DOHH2 (cell line): ENCODE data around the gene SCUBE1.

Experiments used
- H3F3A ChIP-seq: fragments of 200-600 bp; sonication (generic), shearing (Covaris generic); 2 replicates; pipeline ENCODE4 v1.6.0; 2016; ENCODE audit warnings: antibody characterized with exemption, mild to moderate bottlenecking; ENCODE audit not compliant: control insufficient read depth, insufficient read depth
- H3K27ac ChIP-seq: fragments of 200-600 bp; sonication (generic); 2 replicates; pipeline ENCODE4 v1.5.1; 2014; ENCODE audit warnings: low read depth, mild to moderate bottlenecking, low read length, moderate library complexity
- H3K27me3 ChIP-seq: fragments of 200-600 bp; sonication (generic); 2 replicates; pipeline ENCODE4 v1.6.1; 2014; ENCODE audit warnings: mild to moderate bottlenecking, low read length, mixed read lengths; ENCODE audit not compliant: control insufficient read depth
- H3K36me3 ChIP-seq: fragments of 200-600 bp; sonication (generic); 2 replicates; pipeline ENCODE4 v1.6.1; 2014; ENCODE audit warnings: mild to moderate bottlenecking, low read length, moderate library complexity, mixed read lengths; ENCODE audit not compliant: control insufficient read depth
- H3K4me1 ChIP-seq: fragments of 200-600 bp; sonication (generic); 2 replicates; pipeline ENCODE4 v1.6.1; 2014; ENCODE audit warnings: mild to moderate bottlenecking, low read length, mixed read lengths; ENCODE audit not compliant: control insufficient read depth
- H3K4me2 ChIP-seq: fragments of 200-600 bp; sonication (generic); 2 replicates; pipeline ENCODE4 v1.6.0; 2014; ENCODE audit warnings: mild to moderate bottlenecking, low read length, moderate library complexity
- H3K4me3 ChIP-seq: fragments of 200-600 bp; sonication (generic); 2 replicates; pipeline ENCODE4 v1.5.1; 2014; ENCODE audit warnings: mild to moderate bottlenecking, low read length, mixed read lengths
- H3K79me2 ChIP-seq: fragments of 200-600 bp; sonication (generic); 2 replicates; pipeline ENCODE4 v1.6.1; 2014; ENCODE audit warnings: mild to moderate bottlenecking, low read length, mixed read lengths; ENCODE audit not compliant: control insufficient read depth
- H3K9me2 ChIP-seq: fragments of 200-600 bp; sonication (generic); replicated peaks from 2 replicates; pipeline ENCODE4 v1.6.1; 2014; ENCODE audit warnings: mild to moderate bottlenecking, low read length, mixed read lengths; ENCODE audit not compliant: control insufficient read depth
- H3K9me3 ChIP-seq: fragments of 200-600 bp; sonication (generic); 2 replicates; pipeline ENCODE4 v1.6.1; 2014; ENCODE audit warnings: antibody characterized with exemption, low read length, mixed read lengths; ENCODE audit not compliant: control insufficient read depth, insufficient read depth
- H4K20me1 ChIP-seq: fragments of 200-600 bp; sonication (generic); 2 replicates; pipeline ENCODE4 v1.6.0; 2014; ENCODE audit warnings: low read depth, mild to moderate bottlenecking, antibody characterized with exemption, low read length, moderate library complexity; ENCODE audit not compliant: control insufficient read depth, insufficient read depth
- EZH2phosphoT487 ChIP-seq: fragments of 200-600 bp; sonication (generic); IDR thresholded peaks from 2 replicates; pipeline ENCODE4 v1.6.1; 2017; ENCODE audit warnings: borderline replicate concordance, mild to moderate bottlenecking, antibody characterized with exemption, low read length, moderate library complexity, mixed read lengths
- TF ChIP-seq, protein P1 (sequence below): fragments of 200-600 bp; sonication (generic); IDR thresholded peaks from one replicate; pipeline ENCODE4 v1.5.1; 2014; ENCODE audit warnings: antibody characterized with exemption, mild to moderate bottlenecking, low read depth, low read length; ENCODE audit not compliant: poor library complexity, severe bottlenecking

The SCUBE1 gene

DNA sequence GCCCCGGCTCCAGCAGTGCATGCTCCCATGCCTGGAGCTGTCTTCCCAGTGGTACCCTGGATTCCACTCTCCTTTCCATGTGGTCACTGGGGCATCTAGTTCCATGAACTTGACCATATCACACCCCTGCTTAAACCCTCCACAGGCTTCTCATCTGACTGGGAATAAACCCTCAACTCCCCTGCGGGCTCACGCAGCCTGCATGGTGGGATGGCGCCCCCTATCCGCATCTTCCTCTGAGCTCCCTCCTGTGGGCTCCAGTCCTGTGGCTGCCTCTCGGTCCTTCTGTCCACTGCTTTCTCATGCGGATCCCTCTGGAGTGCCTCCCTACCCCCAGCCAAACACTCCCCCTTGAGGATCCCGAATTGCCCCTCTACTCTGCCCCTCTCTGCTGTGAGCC is 114.8 kb downstream of the SCUBE1 start:
- Histone ChIP-seq H3K27me3 (no peaks in the 10 kb centered on the region), H3F3A (no peaks in the 10 kb centered on the region), H3K9me3 (no peaks in the 10 kb centered on the region), H4K20me1 (no peaks in the 10 kb centered on the region), H3K4me3 (no peak overlapping the region), H3K79me2 (no peaks in the 10 kb centered on the region), H3K27ac (no peak overlapping the region), H3K36me3 (no peaks in the 10 kb centered on the region), H3K9me2 (no peaks in the 10 kb centered on the region), H3K4me1 (no peaks in the 10 kb centered on the region), H3K4me2 (no peak overlapping the region)
- no peak for TF ChIP-seq EZH2phosphoT487
- TF ChIP-seq, protein P1, sequence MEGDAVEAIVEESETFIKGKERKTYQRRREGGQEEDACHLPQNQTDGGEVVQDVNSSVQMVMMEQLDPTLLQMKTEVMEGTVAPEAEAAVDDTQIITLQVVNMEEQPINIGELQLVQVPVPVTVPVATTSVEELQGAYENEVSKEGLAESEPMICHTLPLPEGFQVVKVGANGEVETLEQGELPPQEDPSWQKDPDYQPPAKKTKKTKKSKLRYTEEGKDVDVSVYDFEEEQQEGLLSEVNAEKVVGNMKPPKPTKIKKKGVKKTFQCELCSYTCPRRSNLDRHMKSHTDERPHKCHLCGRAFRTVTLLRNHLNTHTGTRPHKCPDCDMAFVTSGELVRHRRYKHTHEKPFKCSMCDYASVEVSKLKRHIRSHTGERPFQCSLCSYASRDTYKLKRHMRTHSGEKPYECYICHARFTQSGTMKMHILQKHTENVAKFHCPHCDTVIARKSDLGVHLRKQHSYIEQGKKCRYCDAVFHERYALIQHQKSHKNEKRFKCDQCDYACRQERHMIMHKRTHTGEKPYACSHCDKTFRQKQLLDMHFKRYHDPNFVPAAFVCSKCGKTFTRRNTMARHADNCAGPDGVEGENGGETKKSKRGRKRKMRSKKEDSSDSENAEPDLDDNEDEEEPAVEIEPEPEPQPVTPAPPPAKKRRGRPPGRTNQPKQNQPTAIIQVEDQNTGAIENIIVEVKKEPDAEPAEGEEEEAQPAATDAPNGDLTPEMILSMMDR, result peak; percentile 79

DNA sequence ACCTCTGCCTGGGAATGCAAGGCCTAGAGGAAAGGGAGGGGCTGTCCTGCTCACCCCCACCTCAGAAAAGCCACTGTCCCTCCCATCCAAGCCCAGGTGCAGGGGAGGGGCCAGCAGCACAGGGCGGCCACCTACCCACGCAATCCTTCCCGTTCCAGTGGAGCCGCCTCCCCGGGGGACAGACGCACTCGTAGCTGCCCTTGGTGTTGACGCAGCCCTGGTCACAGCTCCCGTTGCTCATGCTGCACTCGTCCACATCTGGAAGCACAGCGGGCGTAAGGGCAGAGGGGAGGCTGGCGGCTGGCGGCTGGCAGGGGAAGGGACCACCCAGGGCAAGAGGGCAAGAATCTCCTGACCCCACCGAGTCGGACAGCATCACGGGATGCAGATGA is 115.9 kb downstream of the SCUBE1 start:
- Histone ChIP-seq H3K27me3 (no peaks in the 10 kb centered on the region), H3K9me3 (no peaks in the 10 kb centered on the region), H3K36me3 (no peaks in the 10 kb centered on the region), H3K9me2 (no peaks in the 10 kb centered on the region), H3K4me2 (no peak overlapping the region), H4K20me1 (no peaks in the 10 kb centered on the region), H3K4me3 (no peak overlapping the region), H3F3A (no peaks in the 10 kb centered on the region), H3K79me2 (no peaks in the 10 kb centered on the region), H3K4me1 (no peaks in the 10 kb centered on the region), H3K27ac (no peak overlapping the region)
- TF ChIP-seq, protein P1, result no peak
- TF ChIP-seq EZH2phosphoT487, result no peak

DNA sequence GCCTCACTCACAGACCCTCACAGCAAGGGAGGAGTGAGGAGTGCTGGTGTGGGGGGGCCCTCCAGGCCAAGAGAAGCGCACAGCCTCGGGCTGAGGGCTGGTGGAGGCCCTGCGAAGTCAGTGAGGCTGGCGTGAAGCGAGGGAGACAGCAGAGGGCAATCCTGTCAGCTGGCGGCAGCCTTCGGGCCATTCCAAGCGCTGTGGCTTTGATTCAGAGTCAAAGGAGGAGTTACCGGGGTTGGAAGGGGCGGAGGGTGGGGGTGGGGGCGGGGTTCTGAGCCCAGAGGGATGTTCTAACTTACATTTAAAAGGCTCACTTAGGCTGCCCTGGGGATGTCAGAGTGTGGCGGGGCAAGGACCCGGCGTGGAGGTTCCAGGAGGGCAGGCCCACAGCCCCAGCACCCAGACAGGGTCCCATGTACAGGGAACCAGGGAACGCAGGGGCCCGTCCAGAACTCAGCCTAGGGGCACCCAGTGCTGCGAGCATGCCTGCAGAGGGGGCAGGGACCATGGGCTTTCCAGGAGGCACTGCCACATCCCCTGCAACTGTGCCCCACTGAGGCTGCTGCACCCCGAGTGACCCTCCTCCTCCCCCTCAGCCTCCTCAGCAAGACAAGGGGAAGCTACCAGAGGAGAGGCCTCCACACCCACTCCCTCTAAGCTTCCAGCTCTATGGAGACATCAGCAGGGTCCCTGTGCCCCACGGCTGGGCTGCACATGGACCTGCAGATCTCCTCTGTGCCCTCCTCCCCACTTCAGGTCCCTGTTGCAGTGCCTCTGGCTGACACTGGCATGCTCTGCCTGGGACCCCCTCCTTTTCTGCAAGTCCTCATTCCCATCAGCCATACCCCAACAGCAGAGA is 116.6 kb downstream of the SCUBE1 start:
- Histone ChIP-seq H3K4me2 (no peak overlapping the region), H3K9me2 (no peaks in the 10 kb centered on the region)
- no peak for TF ChIP-seq EZH2phosphoT487
- TF ChIP-seq, protein P1, result no peak

More for the DNA sequence above, 116.6 kb downstream of the SCUBE1 start:
- H3K27ac ChIP-seq, result no peak overlapping the region
- H4K20me1 ChIP-seq, result no peaks in the 10 kb centered on the region
- no peaks in the 10 kb centered on the region for H3F3A ChIP-seq
- no peaks in the 10 kb centered on the region for H3K36me3 ChIP-seq
- no peaks in the 10 kb centered on the region for H3K79me2 ChIP-seq
- H3K9me3 ChIP-seq, result no peaks in the 10 kb centered on the region
- no peaks in the 10 kb centered on the region for H3K4me1 ChIP-seq
- H3K27me3 ChIP-seq, result no peaks in the 10 kb centered on the region
- H3K4me3 ChIP-seq, result no peak overlapping the region
